ENCODE results near the gene MBP. TPM values are rescaled to one million over a fixed set of nuclear protein-coding genes. Genes with fewer than 3 reads are reported as not detected.
A peak's percentile ranks its signal among the peaks of the same experiment; 100 is the strongest.
"Not testable (repeated sequence)": the region's sequence is repeated elsewhere in the genome, so short reads cannot be mapped to it uniquely, and the experiment has no call there.

Gene MBP
- total RNA-seq, 1 donor from 2014 or later, result 90.6 TPM

DNA sequence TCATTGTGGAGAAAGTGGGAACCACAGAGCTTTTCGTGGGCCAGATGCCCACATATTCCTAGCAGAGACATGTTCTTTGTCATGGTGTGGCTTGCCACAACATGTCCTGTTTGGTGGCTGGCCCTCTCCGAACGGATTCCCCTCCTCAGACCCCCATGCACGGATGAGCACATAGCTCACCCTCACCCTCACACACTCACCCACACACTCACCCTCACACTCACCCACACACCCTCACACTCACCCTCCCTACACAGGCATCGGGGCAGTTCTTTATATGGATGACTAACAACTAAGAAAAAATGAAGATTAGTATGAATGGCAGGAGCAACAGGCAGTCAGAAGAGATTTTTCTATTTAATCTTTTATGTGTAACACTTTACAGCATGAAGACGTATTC, 160.3 kb downstream of the MBP start:
- no peak for ATAC-seq
- Histone ChIP-seq H3K9me3 (no peaks in the 10 kb centered on the region), H3K27ac (no peak overlapping the region), H3K4me1 (no peaks in the 10 kb centered on the region), H3K27me3 (ENCODE audit: low read depth) (no peaks in the 10 kb centered on the region), H3K36me3 (peaks cover 9% of the 10 kb centered on the region), H3K4me3 (no peak overlapping the region)
- TF ChIP-seq, protein P1, sequence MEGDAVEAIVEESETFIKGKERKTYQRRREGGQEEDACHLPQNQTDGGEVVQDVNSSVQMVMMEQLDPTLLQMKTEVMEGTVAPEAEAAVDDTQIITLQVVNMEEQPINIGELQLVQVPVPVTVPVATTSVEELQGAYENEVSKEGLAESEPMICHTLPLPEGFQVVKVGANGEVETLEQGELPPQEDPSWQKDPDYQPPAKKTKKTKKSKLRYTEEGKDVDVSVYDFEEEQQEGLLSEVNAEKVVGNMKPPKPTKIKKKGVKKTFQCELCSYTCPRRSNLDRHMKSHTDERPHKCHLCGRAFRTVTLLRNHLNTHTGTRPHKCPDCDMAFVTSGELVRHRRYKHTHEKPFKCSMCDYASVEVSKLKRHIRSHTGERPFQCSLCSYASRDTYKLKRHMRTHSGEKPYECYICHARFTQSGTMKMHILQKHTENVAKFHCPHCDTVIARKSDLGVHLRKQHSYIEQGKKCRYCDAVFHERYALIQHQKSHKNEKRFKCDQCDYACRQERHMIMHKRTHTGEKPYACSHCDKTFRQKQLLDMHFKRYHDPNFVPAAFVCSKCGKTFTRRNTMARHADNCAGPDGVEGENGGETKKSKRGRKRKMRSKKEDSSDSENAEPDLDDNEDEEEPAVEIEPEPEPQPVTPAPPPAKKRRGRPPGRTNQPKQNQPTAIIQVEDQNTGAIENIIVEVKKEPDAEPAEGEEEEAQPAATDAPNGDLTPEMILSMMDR (IDR thresholded peaks at IDR 0.05), result no peak
- intact Hi-C loops (cut with DNase I), result no loop called here
- DNase-seq, result no peak

DNA sequence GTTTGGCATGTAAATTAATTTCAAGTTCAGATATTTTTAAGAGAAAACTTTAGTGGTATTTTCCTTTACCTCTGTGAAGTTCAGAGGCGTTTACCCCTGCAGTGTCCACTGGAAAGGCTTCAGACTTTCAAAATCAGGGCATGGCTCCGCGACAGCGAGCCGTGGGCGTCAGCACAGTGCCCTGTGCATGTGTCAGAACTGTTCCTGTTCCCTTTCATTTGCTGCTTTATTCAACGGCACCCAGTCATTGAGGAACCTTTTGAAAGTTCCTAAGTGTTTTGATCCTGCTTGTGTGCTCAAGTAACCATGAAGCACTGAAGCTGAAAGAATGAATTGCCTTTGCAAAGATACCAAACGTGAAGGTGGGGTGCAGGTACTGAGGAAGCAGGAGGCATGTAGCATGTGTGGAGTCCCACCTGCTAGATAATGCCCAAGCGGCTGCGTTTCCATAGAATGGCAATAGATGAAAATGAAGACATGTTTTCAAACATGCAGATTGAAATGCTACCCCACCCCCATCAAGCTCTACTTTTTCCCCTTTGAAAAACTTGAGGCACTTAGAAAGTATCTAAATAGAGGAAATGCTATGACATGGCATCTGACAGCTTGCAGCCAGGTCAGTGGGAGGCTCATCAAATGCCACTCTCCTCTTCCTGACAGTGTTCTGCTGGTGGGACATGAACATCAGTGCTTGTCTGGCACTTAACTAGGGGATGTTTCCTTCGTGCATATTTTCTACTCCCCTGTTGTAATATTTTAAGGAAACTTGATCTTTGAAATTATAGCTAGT, 161.6 kb downstream of the MBP start:
- peak; percentile 64 to 80 for ATAC-seq

DNA sequence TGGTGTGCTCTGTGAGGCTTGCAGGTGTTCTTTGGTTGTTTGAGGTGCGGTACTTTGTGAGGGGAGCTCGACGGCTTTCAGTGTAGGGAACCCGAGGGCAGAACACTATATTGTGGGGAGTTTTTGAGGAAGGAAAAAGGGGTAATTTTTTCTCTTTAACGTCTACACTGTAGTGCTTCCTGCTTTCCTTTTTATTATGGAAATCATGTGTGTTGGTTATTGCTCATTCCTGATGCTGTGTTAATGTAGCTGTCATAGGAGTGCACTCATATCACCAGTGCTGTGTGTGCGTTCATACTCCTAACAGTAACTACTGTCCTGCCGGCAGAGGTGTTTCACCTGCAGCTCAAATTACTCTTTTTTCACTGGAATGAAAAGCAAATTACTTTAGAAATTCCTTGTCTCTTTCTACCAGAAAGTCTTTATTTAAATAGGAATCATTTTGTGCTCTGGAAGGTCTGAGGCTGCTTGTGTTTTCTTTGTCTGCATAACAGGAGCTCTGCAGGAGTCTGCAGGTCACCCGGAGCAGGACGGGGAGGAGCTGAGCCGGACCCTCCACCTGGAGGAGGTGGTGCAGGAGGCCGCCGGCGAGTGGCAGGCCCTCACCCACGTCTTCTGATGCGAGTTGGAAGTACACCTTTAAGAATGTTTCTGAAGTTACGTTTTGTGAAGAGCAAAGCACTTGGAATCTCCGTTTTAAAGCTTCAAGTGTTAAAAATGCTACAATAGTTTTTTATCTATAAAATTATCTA, 164.7 kb downstream of the MBP start:
- ATAC-seq (no peak), DNase-seq (no peak)
- intact Hi-C loops (cut with DNase I), result no loop called here
- H3K4me3 ChIP-seq, result no peak overlapping the region
- TF ChIP-seq, protein P1 (IDR thresholded peaks at IDR 0.05), result no peak
- no peaks in the 10 kb centered on the region for H3K27me3 ChIP-seq (ENCODE audit: low read depth)
- H3K9me3 ChIP-seq, result no peaks in the 10 kb centered on the region
- H3K4me1 ChIP-seq, result no peaks in the 10 kb centered on the region
- no peak overlapping the region for H3K27ac ChIP-seq
- peaks cover 9% of the 10 kb centered on the region for H3K36me3 ChIP-seq

More for the DNA sequence above, 161.6 kb downstream of the MBP start:
- Histone ChIP-seq H3K27ac (no peak overlapping the region), H3K4me3 (no peak overlapping the region), H3K4me1 (no peaks in the 10 kb centered on the region), H3K36me3 (peaks cover 9% of the 10 kb centered on the region), H3K27me3 (ENCODE audit: low read depth) (no peaks in the 10 kb centered on the region), H3K9me3 (no peaks in the 10 kb centered on the region)
- no peak for DNase-seq
- intact Hi-C loops (cut with DNase I), result no loop called here
- TF ChIP-seq, protein P1 (IDR thresholded peaks at IDR 0.05), result no peak

DNA sequence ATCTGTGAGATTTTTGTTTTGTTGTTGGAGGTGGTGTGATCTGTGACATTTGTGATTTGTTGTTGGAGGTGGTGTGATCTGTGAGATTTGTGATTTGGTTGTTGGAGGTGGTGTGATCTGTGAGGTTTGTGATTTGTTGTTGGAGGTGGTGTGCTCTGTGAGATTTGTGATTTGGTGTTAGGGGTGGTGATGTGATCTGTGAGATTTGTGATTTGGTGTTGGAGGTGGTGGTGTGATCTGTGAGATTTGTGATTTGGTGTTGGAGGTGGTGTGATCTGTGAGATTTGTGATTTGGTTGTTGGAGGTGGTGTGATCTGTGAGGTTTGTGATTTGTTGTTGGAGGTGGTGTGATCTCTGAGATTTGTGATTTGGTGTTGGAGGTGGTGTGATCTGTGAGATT, 165.3 kb downstream of the MBP start:
- H3K9me3 ChIP-seq; H3K27ac ChIP-seq; H3K4me3 ChIP-seq; intact Hi-C loops (cut with DNase I); H3K27me3 ChIP-seq (ENCODE audit: low read depth); H3K4me1 ChIP-seq; DNase-seq; H3K36me3 ChIP-seq; ATAC-seq: not testable (repeated sequence)

GRCh38 chr18:76965555-76966151, 166.9 kb downstream of the MBP start:
- ATAC-seq; H3K4me1 ChIP-seq; H3K27me3 ChIP-seq (ENCODE audit: low read depth); H3K27ac ChIP-seq; H3K9me3 ChIP-seq; intact Hi-C loops (cut with DNase I); H3K4me3 ChIP-seq; DNase-seq: not testable (repeated sequence)
- H3K36me3 ChIP-seq, result peaks cover 14% of the 10 kb centered on the region

- DNase-seq, result no peak
These were observed 168.6 kb downstream of the MBP start for GRCh38 chr18:76963936-76964335.

More at GRCh38 chr18:76963936-76964335, 168.6 kb downstream of the MBP start:
- intact Hi-C loops (cut with DNase I), result no loop called here
- TF ChIP-seq, protein P1 (IDR thresholded peaks at IDR 0.05), result no peak
- Histone ChIP-seq H3K9me3 (no peaks in the 10 kb centered on the region), H3K36me3 (peaks cover 27% of the 10 kb centered on the region), H3K4me3 (no peak overlapping the region), H3K27ac (no peak overlapping the region), H3K4me1 (peaks cover 4% of the 10 kb centered on the region), H3K27me3 (ENCODE audit: low read depth) (no peaks in the 10 kb centered on the region)
- ATAC-seq, result no peak

Measured in lower lobe of right lung (tissue), 2 donors.